ENCODE data around the gene PLSCR3.

Gene PLSCR3

GRCh38 chr17:7405350-7406234 is 11.3 kb upstream of the PLSCR3 start:
- no peak for DNase-seq (ENCODE audit: low read depth)

DNA sequence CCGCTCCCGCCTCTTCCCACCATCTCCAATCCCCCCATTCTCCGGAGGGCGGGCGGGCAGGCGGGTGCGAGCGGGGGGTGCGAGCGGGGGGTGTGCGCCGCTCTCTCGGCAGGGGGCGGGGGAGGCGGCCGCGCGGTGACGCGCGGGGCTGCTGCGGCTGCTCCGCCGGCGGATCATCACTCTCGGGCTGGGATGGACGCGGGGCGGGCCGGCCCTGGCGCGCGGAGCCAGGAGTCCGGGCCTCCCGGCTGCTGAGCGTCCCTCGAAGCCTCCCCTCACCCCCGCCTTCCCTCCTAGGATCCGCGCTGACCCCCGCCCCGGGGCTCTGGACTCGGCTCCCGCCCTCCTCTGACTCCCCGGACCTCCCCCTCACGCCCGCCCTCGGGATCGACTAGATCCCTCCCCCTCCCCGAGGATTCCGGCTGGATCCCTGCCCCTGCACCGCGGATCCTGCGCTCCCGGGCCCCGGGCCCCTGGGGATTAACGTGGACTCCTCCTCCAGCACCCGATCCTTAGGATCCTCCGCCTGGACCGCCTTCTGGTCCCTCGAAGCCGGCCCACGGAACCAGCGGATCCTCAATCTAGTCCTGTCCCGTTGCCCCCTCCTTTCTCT is 10.5 kb upstream of the PLSCR3 start:
- DNase-seq (ENCODE audit: low read depth) = peak; percentile 65

GRCh38 chr17:7403977-7404736 is 9.8 kb upstream of the PLSCR3 start, which contains the start of gene TMEM256:
TSS of gene TMEM256 (minus strand) at chr17:7404097. CDS start at chr17:7404084, 13 bp downstream.
- DNase-seq (ENCODE audit: low read depth) = peak; percentile 95

DNA sequence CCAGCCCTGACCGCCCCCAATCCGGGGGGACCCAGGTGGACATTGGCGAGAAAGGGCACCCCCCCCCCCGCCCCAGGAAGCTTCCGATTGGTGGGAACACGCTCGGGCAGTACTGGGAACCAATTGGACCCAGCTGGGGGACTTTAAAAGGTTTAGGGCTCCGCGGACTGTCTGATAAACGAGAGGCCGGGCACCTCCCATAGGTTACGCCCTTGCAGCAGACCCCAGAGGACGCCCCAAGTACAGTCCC is 9.3 kb upstream of the PLSCR3 start:
- DNase-seq (ENCODE audit: low read depth) = no peak

DNA sequence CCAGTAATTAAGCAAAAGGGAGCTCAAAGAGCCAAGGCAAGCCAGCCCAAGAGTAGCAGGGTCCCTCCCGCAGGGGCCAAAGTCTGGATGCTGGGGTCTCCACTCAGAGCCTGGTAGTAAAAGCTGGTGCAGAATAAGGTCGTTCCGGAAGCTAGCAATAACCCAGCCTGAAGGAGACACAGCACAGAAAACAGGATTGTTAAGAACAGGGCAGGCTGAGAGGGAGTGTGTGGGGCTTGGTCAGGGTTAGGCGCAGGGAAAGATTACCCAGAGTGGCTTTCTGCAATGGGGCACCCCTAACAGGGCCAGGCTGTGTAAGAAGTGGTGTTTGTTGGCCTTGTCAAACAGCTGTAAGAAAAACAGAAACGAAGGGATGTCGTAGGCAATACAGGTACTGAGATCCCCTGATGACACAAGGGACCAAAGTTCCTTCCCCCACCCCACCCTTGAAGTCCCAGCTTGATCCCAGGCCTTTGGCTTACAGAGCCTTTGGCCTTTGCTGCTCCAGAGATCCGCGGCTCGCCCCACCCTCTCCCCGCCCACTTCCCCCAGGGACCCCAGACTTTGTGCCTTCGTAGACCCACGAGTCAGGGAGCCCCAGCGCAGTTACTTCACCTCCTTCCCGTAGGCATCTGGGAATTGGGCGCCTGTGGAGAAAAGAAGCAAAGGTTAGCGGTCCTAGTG is 8.9 kb upstream of the PLSCR3 start:
- DNase-seq (ENCODE audit: low read depth) = peak; percentile 12

DNA sequence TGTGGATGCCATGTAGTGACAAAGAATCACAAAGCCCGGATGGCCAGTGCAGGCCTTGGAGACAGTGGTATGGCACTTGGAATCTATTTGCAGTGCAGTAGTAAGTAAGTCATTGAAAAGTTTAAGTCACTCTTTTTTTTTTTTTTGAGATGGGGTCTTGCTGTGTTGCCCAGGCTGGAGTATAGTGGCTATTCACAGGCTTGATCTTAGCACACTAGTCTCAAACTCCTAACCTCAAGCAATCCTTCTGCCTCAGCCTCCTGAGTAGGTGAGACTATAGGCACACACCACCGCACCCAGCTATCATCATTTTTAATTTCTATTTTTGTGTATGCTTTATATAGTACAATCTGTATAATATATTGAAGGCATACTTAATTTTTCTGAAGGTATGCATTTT is 4.3 kb upstream of the PLSCR3 start:
- DNase-seq (ENCODE audit: low read depth) = no peak

GRCh38 chr17:7396147-7396546 is 1.8 kb upstream of the PLSCR3 start:
- no peak for DNase-seq (ENCODE audit: low read depth)

- DNase-seq (ENCODE audit: low read depth) = peak; percentile 59
Observed at GRCh38 chr17:7393613-7394451, 493 bp downstream of the PLSCR3 start.

GRCh38 chr17:7392696-7393612 is 1.4 kb downstream of the PLSCR3 start:
- DNase-seq (ENCODE audit: low read depth) = no peak

- no peak for DNase-seq (ENCODE audit: low read depth)
Observed at GRCh38 chr17:7391307-7391706, 3.0 kb downstream of the PLSCR3 start.

- no peak for DNase-seq (ENCODE audit: low read depth)
Observed at GRCh38 chr17:7389924-7390910, 4.1 kb downstream of the PLSCR3 start.

- no peak for DNase-seq (ENCODE audit: low read depth)
Observed at GRCh38 chr17:7388856-7389255, 5.5 kb downstream of the PLSCR3 start.

- DNase-seq (ENCODE audit: low read depth) = no peak
Observed at GRCh38 chr17:7384489-7385081, 9.7 kb downstream of the PLSCR3 start.

DNA sequence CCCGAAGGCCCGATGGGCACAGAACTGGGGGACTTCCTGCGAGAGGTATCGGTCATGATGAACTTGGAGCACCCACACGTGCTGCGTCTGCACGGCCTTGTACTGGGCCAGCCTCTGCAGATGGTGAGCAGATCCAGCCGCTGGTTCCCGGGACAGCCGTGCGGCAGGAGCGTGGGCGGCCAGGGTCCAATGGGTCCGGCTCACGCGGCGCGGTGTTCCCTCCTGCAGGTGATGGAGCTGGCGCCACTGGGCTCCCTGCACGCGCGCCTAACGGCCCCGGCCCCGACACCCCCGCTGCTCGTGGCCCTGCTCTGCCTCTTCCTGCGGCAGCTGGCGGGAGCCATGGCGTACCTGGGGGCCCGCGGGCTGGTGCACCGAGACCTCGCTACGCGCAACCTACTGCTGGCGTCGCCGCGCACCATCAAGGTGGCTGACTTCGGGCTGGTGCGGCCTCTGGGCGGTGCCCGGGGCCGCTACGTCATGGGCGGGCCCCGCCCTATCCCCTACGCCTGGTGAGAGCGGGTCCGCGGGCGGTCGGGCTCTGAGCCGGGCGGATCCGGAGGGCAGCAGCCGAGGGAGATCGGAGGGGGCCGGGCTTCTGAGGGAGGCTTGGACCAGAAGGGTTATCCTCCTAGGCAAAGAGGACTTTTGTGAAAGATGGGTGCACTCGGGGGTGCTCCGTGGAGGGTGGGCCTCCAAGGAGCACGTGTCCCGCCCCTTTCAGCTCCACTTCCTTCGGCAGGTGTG is 10.4 kb downstream of the PLSCR3 start:
- peak; percentile 70 for DNase-seq (ENCODE audit: low read depth)

DNA sequence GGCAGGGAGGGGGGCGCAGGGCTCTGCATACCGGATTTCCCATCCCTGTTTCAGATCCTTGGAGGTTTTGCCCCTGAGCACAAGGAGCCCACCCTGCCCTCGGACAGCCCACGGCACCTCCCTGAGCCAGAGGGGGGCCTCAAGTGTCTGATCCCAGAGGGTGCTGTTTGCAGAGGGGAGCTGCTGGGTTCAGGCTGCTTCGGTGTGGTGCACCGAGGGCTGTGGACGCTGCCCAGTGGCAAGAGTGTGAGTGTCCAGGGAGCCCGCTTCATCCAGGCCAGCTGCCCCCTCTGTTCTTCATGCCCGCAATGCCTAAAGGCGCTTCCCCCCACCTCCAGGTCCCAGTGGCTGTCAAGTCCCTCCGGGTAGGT is 11.0 kb downstream of the PLSCR3 start:
- no peak for DNase-seq (ENCODE audit: low read depth)

GRCh38 chr17:7382901-7383300 is 11.4 kb downstream of the PLSCR3 start:
- DNase-seq (ENCODE audit: low read depth) = no peak

DNA sequence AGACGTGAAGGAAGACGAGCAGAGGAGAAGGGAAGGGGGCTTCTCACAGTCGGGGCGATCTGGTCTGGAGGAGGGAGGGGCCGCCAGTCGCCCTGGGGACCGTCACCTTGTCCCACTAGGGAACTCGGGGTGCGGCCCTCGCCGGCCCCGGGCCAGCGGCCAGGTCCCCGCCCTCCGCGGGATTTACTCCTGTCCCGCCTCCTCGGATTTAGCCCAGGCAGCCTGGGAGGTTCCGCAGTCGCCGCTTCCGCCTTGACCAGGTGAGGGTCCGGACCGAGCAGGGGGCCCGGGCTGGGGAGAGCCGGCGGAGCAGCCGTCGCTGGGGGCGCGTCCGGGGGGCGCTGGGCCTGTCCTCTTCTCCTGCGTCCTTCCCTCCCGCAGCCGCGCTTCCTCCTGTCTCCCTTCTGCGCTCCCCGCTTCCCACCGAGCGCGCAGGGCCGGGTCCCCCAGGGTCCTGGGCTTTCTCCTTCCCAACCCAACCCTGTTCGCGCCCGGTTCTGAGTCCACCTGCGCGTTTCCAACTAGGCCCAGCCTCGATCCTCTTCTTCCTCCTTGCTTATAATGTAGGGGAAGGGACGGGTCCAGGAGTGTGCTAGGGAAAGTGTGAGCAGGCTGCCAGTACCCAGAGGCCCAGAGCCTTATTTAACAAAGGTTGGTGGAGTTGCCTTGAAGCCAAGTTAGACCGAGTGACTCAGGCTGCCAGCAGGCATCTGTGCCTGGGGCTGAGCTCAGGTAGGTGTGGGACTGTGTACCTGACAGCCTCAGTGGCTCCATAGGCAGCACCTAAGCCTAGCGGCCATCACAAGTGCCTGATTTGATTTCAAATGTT is 13.3 kb downstream of the PLSCR3 start, which contains the start of gene TNK1:
Gene TNK1, plus strand, starts transcription at position 235 of the 829 bp plus-strand sequence. CDS start 1,838 bp downstream, outside the sequence.
- DNase-seq (ENCODE audit: low read depth) = no peak

Measured in T follicular helper cell (primary cell).